ENCODE data around the gene GAB3.
"Not testable (repeated sequence)": the region's sequence is repeated elsewhere in the genome, so short reads cannot be mapped to it uniquely, and the experiment has no call there.

Gene GAB3

DNA sequence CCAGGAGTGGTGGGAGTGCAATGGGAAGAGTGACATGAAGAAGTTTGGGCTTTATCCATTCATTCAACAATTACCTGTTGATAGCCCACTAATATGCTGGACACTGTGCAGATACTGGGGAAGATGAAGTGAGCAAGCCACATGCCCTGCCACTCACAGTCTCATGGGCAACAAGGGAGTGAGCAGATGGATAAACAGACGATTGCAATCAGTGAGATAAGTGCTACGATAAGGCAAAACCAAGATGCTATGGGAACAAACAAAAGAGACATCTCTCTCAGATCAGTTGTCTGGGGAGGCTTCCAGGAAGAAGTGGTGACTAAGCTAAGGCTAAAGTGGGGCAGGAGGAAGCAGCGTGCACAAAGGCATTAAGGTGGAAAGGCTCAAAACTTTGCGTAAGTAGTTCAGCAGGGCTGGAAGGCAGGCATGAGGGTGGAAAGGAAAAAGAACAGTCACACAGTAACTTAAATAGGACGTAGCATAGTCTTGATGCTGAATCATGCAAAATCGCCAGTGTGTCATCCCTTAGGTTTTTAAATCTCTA, 31.7 kb downstream of the GAB3 start:
- no peak for DNase-seq

GRCh38 chrX:154718616-154719015, 32.3 kb downstream of the GAB3 start:
- DNase-seq = no peak

DNA sequence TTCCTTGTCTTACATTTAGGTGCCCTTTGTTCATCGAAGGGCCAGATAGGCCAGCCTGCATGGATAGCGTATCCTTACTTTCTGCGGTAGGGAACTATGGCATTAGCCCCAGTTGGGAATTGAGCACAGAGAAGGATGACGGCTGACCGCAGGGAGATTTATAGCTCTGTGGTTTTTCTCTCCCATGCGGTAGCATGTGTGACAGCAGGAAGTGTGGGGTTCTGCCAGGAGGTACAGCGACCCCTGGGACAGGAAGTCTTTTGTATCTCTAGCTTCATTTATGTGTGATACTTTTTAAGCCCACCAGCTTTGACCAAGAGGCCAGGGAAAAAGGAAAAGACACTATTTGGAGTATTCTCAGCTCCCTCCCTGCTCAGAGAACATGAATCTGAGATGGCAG, 33.1 kb downstream of the GAB3 start:
- DNase-seq = no peak

- DNase-seq = no peak
Observed at GRCh38 chrX:154715825-154716224, 35.1 kb downstream of the GAB3 start.

GRCh38 chrX:154714925-154715324, 36.0 kb downstream of the GAB3 start:
- no peak for DNase-seq

DNA sequence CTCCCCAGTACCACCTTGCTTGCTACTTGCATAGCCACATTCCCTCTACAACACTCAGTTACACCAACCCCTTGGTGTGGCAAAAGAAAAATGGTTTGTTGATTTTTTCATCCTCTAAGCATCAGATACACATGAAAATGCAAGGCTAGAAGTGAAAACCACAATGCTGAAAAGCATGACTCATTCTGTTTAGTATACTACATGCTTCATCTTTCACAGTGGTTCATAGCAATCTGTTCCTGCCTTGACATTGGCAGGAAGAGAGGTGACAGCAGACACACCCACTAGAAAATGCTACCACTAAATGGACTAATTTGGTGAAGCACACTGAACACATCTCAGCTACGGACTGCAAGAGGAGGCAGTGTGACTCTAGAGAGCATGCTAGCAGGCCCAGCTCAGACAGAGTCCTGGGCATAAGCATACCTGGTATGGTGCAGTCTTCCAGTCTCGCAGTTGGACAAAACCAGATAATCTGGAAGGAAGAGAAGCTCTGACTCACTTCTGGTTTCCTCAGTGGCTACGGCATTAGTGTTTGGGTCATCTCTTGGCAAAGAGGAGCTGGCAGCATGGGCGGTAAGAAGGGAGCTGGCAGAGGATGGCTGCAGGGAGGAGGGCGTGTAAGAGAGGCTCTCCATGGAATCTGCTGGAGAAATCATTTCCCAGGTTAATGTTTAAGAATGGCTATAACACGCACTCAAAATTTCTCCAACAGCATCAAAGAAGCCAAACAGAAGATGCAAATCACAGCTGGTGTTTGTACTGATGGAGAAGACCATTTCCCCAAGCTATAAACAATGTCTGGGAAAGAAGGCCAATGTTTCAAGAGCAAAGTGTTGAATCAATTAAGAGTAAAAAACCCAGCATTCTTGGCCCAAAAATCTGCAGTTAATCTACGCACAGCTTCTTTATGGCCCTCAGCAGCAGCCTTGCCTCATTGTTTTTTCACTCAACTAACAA, 37.8 kb downstream of the GAB3 start:
- DNase-seq = no peak

DNA sequence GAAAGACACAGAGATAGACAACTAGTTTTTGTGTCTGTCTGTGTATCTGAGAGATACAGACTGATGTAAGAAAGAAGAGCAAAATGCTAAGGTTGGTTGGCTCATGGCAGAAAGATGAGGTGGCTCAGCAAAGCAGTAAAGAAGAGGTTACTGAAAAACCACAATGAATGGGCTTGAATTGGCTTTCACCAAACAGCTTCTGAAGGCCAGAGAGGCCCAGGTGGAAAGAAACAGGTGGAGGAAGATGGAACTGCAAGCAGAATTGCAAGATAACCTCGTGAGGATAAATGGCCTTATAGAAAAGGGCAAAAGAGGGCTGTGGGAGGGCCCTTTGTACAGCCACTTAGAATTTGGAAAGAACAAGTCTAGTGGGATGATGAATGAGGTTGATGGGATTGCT, 39.6 kb downstream of the GAB3 start:
- no peak for DNase-seq

DNA sequence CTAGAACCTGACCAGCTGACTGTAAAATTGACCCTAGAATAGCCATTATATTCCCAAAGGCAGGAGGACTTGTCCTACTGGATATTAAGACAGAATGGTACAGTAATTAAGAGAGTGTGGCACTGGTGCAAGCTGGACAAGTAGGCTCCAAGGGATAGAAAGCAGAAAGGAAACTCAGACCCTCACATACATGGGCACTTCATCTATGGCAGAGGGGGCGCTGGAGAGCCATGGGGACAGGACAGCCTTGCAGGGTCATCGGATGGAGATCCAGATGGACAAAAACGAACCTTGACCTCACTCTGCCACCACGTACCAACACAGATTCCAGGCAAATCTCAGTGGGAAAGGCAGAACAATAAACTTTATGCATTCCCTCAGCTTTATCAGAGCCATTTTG, 40.6 kb downstream of the GAB3 start:
- no peak for DNase-seq

DNA sequence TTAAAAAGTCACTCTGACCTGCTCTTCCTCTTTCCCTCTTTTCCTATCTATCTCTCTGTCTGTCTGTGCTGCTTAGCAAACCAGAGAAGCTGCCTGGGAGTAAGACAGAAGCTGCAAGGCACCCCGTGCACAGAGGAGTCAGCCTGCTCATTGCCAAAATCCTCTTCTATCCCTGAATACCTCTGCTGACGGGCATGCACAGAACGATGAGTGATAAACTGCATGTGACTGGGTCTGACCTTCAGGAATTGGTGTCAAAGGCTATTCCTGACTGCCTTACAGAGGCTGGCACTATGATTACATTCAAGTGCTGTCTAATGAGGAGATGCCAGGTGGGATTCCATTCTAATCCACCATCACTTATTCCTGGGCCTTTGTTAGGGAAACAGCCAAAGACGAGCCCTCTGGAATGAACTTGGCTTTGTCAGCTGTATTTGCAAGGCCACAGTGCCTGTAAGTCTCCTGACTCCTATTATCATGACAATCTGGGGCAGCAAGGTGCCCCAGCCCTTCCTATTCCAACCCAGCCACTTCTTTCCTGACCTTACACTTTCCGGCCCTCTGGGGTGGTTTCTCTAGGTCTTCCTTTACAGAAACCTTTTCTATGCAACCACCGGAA, 52.1 kb downstream of the GAB3 start:
- no peak for DNase-seq

GRCh38 chrX:154696676-154697045, 54.2 kb downstream of the GAB3 start:
- DNase-seq = no peak

DNA sequence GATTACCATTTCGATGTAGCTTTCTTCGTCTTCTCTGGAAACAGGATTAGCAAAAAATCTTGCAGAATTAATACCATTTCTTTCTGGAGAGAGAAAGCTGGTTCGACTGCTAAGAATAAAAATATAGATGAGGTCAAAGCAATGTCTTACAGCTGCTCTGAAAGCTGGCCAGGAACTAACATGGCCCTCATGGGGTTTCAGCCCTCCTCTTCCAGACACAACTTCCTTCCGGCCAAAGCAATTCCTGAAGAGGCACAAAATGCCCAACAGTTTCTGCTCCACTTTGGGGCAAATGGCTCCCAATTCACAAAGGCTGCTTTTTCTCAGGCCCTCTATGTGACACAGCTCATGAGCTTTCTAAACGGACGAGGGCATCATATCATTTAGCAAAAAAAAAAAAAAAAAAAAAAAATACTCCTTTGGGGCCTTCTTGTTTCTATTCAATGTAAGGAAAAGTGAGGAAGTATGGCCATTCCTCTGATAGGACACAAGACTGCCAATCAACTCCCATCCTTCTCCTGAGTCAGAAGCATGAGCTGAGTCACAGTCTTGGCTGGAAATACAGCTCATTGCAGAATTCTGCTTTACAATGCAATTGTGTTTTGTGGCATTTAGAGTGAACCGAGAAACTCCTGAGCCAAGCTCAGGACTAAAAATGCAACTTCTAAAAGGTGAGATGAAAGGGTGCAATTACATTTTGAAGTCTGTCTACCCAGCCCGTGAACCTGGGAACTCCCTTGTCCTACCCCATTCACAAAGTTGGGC, 54.8 kb downstream of the GAB3 start:
- no peak for DNase-seq

- no peak for DNase-seq
Observed at GRCh38 chrX:154693394-154693793, 57.5 kb downstream of the GAB3 start.

DNA sequence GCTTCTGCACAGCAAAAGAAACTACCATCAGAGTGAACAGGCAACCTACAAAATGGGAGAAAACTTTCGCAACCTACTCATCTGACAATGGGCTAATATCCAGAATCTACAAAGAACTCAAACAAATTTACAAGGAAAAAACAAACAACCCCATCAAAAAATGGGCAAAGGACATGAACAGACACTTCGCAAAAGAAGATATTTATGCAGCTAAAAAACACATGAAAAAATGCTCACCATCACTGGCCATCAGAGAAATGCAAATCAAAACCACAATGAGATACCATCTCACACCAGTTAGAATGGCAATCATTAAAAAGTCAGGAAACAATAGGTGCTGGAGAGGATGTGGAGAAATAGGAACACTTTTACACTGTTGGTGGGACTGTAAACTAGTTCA, 60.4 kb downstream of the GAB3 start:
- DNase-seq = not testable (repeated sequence)

GRCh38 chrX:154672084-154672483, 78.8 kb downstream of the GAB3 start:
- DNase-seq = not testable (repeated sequence)

- not testable (repeated sequence) for DNase-seq
Observed at GRCh38 chrX:154670848-154671247, 80.0 kb downstream of the GAB3 start.

DNA sequence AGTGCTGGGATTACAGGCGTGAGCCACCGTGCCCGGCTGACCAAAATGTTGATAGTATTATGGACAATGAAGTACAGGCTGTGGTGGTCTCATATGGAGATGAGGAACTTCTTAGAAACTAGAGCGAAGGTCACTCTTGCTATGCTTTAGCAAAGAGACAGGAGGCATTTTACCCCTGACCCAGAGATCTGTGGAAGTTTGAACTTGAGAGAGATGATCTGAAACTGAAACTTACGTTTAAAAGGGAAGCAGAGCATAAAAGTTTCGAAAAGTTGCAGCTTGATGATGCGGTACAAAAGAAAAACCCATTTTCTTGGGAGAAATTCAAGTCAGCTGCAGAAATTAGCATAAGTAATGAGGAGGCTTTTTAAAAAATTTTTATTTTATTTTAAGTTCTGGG, 89.0 kb downstream of the GAB3 start:
- no peak for DNase-seq

DNA sequence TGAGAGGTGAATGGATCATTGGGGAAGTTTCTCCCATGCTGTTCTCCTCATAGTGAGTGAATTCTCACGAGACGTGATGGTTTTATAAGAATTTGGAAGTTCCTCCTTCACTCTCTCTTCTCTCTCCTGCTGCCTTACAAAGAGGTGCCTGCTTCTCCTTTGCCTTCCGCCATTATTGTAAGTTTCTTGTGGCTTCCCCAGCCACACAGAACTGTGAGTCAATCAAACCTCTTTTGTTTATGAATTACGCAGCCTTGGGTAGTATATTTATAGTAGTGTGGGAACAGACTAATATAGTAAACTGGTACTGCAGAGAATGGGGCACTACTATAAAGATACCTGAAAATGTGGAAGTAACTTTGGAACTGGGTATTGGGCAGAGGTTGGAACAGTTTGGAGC, 89.7 kb downstream of the GAB3 start:
- DNase-seq = no peak

DNA sequence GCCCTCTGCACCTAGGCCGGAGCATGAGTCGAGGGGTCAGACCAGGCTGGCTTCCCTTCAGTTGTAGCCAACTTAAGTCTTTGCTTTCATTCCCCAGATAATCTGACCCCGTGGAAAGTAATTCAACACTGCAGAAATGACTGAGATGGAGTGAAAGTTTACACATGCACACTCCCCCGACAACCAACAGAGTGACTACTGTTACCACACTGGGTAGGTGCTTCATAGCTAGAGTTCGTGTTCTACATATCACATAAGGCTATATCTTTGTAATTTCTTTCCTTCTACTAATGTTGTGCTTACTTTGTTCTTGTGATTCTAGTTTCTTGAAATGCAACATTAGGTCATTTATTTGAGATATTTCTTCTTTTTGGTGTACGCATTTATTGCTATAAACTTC, 90.3 kb downstream of the GAB3 start:
- no peak for DNase-seq

DNA sequence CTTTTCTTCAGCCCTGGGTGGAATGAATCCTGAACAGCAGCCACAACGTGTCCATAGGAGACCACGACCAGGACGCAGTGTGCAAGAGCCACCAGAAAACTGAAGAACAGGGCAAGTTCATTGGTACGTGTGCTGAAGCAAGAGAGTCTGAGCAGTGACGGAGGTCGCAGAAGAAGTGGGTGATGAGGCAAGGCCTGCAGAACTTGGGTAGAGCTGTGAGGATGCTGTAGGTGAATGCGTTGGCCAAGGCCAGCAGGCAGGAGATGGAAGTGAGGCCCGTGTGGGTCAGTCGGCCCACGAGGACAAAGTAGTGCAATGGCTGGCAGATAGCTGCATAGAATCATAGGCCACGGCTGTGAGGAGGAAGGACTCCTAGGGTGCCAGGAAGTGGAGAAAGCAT, 91.9 kb downstream of the GAB3 start:
- DNase-seq = no peak

GRCh38 chrX:154658187-154658586, 92.7 kb downstream of the GAB3 start:
- DNase-seq = no peak

DNA sequence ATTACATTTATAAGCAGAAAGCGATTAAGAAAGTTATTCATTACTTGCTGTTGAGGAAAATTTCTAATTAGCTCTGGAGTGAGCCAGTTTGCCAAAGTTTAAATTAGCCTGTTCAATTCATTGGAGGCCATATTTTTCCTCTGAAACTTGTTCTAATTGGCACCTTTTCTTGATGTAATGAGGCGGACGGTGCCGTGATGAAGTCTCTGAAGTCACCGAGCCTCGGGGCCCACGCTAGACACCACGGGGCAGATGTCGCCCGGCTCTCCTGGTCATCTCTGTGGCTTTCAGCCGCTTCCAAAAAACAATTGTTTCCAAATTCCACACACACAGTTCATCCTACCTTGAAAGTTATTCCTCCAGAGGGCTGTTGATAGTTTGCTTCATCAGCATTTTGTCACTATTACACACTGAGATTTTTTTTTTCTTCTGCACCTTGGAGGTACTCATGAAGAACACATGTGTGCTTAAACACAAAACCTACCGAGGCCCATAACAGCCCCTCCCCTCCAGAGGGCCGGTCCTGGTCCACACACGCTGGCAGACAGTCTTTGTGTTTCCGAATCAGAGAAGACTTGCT, 93.6 kb downstream of the GAB3 start:
- DNase-seq = no peak

DNA sequence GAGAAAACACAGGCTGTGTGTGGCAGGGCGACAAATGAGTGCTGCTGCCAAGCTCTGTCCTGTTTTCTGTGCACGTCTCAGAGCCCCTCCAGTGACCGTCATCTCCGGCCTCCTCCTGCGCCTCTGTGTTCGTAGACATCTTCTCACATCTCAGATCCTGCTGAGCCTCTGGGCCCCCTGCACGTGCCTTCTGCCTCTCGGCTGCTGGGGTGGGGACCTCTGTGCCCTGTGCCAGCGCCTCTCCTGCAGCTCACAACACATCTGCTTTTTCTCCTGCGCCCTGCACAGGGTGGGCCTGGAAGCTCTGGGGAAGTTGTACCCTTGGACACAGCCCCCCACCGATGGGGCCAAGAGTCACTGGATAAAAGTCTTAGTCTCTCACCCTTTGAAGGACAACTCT, 95.1 kb downstream of the GAB3 start:
- no peak for DNase-seq

DNA sequence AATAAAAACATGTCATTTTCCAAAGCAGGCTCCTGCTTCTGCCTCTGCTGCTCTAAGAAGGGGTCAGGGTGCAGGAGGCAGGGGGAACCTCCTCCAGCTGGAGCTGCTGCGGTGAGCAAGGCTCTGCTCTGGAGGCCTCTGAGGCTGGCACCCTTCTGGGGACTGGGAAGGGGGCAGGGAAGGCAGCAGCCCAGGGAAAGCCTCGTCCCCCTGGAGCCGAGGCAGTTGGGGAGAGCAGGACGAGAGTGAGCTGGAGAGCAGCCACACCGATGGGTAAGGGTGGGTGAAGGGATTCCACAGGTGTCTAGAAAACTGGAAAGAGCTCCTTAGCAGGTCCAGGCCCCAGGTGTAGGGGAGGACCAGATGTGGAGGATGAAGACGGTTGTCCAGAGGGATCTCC, 95.5 kb downstream of the GAB3 start:
- DNase-seq = no peak
